Bronchus fibroblast of lung (primary cell): Measurements from ENCODE around the gene OGN. TPM values are rescaled to one million over a fixed set of nuclear protein-coding genes. Genes with fewer than 3 reads are reported as not detected.

Source experiments
- total RNA-seq: library from RNA; depleted of rRNA; stranded (reverse); fragments of >200 nt; gene quantifications from 2 replicates; pipeline ENCODE4 v1.2.3, GENCODE V29; 2015

The OGN gene, protein sequence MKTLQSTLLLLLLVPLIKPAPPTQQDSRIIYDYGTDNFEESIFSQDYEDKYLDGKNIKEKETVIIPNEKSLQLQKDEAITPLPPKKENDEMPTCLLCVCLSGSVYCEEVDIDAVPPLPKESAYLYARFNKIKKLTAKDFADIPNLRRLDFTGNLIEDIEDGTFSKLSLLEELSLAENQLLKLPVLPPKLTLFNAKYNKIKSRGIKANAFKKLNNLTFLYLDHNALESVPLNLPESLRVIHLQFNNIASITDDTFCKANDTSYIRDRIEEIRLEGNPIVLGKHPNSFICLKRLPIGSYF
- total RNA-seq: 0.15 and 0.17 TPM in 2 replicates

DNA sequence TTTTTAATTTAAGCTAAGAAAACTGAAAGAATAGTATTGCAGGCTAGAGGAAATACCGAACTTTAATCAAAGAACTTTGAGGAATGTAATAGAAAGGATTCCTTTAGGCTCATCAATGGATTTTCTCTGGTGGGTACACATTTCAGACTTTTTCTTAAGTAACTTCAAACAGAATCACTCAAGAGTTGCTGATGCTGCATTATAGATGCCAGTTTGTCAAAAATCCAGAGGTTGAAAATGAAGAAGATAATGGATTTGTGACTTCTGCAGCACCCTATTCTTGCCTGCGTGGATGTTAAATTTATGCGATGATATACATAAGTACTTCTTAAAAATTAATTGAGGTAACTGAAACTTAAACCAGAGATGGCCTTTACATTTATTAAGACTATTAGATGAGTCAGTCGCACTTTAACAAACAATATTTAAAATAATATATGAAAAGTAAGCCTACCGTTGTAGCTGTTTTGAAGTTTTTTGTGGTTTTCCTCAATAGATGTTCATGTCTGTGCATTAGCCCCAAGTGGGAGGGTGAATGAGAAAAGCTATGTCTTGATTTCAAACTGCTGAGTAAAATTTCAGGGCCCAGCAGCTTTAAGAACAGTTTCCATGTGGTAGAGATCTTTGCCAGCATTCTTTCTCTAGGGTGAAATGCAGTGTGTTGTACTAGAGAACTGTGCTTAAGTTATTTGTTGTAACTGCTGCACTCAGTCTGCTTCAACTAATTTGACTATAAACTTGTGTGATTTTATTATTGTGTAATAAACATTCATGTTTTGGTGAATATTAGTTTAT, at the start of gene OGN:
Gene OGN (minus strand): TSS at position 537 of the 795 bp plus-strand sequence. CDS start 1,171 bp downstream, outside the sequence.

DNA sequence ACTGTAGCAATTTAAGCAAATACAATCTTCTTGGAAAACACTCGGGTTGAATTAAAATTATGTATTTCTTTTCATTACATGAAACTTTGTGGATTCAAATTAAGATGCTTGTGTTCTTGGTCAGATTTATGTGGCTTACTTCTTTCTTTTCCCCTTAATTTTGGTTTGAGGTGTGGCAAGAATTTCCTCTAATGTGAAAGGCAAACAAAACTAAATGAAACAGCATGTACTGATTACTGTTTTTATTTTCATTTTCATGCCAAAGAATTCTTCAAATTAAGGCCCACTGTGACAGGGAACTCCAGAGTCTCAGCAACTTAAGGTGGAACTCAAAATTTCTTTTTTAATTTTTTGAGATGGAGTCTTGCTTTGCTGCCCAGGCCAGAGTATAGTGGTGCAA, 20.0 kb upstream of the OGN start, which contains the start of gene OMD:
Gene OMD (minus strand): TSS at position 132 of the 400 bp plus-strand sequence. CDS start 6,913 bp downstream, outside the sequence.

Other genes starting within 250 kb of the OGN start
- 183 and 186 TPM in 2 replicates for gene IARS1, start 110.9 kb downstream of the OGN start, total RNA-seq
- gene NOL8, start 79.2 kb downstream of the OGN start, total RNA-seq: 12.6 and 18.7 TPM in 2 replicates
- gene CENPP, start 78.6 kb downstream of the OGN start, total RNA-seq: 6.8 and 10.6 TPM in 2 replicates
- not detected in 2 replicates for gene OMD, start 19.9 kb upstream of the OGN start, total RNA-seq
- not detected in 2 replicates for gene ASPN, start 77.9 kb upstream of the OGN start, total RNA-seq
- gene ECM2, start 131.4 kb upstream of the OGN start, total RNA-seq: 0.45 and 0.50 TPM in 2 replicates